Measurements from ENCODE around the gene FAF1.
"Not testable (repeated sequence)": the region's sequence is repeated elsewhere in the genome, so short reads cannot be mapped to it uniquely, and the experiment has no call there.

FAF1 gene

GRCh38 chr1:50959303-50959912, 659 bp downstream of the FAF1 start:
- DNase-seq (ENCODE audit: low spot score): peak; percentile 24

GRCh38 chr1:50955116-50955515, 5.0 kb downstream of the FAF1 start:
- DNase-seq (ENCODE audit: low spot score): no peak

GRCh38 chr1:50952566-50952965, 7.5 kb downstream of the FAF1 start:
- not testable (repeated sequence) for DNase-seq (ENCODE audit: low spot score)

- DNase-seq (ENCODE audit: low spot score): no peak
Measured at GRCh38 chr1:50950396-50950795, 9.7 kb downstream of the FAF1 start.

- DNase-seq (ENCODE audit: low spot score): no peak
Measured at GRCh38 chr1:50949286-50949982, 10.6 kb downstream of the FAF1 start.

GRCh38 chr1:50942334-50942733, 17.7 kb downstream of the FAF1 start:
- no peak for DNase-seq (ENCODE audit: low spot score)

- no peak for DNase-seq (ENCODE audit: low spot score)
Measured at GRCh38 chr1:50940291-50940690, 19.8 kb downstream of the FAF1 start.

- no peak for DNase-seq (ENCODE audit: low spot score)
Measured at GRCh38 chr1:50936321-50936720, 23.7 kb downstream of the FAF1 start.

- not testable (repeated sequence) for DNase-seq (ENCODE audit: low spot score)
Measured at GRCh38 chr1:50935276-50935675, 24.8 kb downstream of the FAF1 start.

- no peak for DNase-seq (ENCODE audit: low spot score)
Measured at GRCh38 chr1:50934838-50935237, 25.2 kb downstream of the FAF1 start.

- DNase-seq (ENCODE audit: low spot score): not testable (repeated sequence)
Measured at GRCh38 chr1:50933770-50934169, 26.3 kb downstream of the FAF1 start.

GRCh38 chr1:50932043-50932442, 28.0 kb downstream of the FAF1 start:
- not testable (repeated sequence) for DNase-seq (ENCODE audit: low spot score)

- DNase-seq (ENCODE audit: low spot score): no peak
Measured at GRCh38 chr1:50930965-50931737, 28.9 kb downstream of the FAF1 start.

- peak; percentile 39 for DNase-seq (ENCODE audit: low spot score)
Measured at GRCh38 chr1:50930193-50930592, 29.9 kb downstream of the FAF1 start.

- DNase-seq (ENCODE audit: low spot score): no peak
Measured at GRCh38 chr1:50929376-50929958, 30.6 kb downstream of the FAF1 start.

GRCh38 chr1:50923564-50923963, 36.5 kb downstream of the FAF1 start:
- no peak for DNase-seq (ENCODE audit: low spot score)

- DNase-seq (ENCODE audit: low spot score): no peak
Measured at GRCh38 chr1:50921029-50921428, 39.0 kb downstream of the FAF1 start.

- no peak for DNase-seq (ENCODE audit: low spot score)
Measured at GRCh38 chr1:50920409-50920808, 39.7 kb downstream of the FAF1 start.

- DNase-seq (ENCODE audit: low spot score): no peak
Measured at GRCh38 chr1:50917138-50918137, 42.6 kb downstream of the FAF1 start.

GRCh38 chr1:50915621-50916020, 44.4 kb downstream of the FAF1 start:
- DNase-seq (ENCODE audit: low spot score): no peak

- no peak for DNase-seq (ENCODE audit: low spot score)
Measured at GRCh38 chr1:50913954-50914353, 46.1 kb downstream of the FAF1 start.
